Measurements from ENCODE around the gene POLE.

The POLE gene

GRCh38 chr12:132720606-132721345 is 33.6 kb upstream of the POLE start:
- no peaks in the 10 kb centered on the region for H3K9me3 Mint-ChIP-seq
- peaks cover 67% of the 10 kb centered on the region for H3K36me3 Mint-ChIP-seq
- no peaks in the 10 kb centered on the region for H3K27me3 Mint-ChIP-seq
- no peak overlapping the region for H3K27ac Mint-ChIP-seq
- H3K4me1 Mint-ChIP-seq: no peaks in the 10 kb centered on the region
- H3K4me3 Mint-ChIP-seq: peak overlapping the region; percentile 25
- no peak for ATAC-seq

- no peak for ATAC-seq
- Mint-ChIP-seq H3K4me3 (no peak overlapping the region), H3K9me3 (no peaks in the 10 kb centered on the region), H3K27me3 (no peaks in the 10 kb centered on the region), H3K27ac (no peak overlapping the region), H3K4me1 (no peaks in the 10 kb centered on the region), H3K36me3 (peaks cover 59% of the 10 kb centered on the region)
Observed at GRCh38 chr12:132719954-132720324, 32.8 kb upstream of the POLE start.

GRCh38 chr12:132719141-132719953 is 32.2 kb upstream of the POLE start:
- H3K9me3 Mint-ChIP-seq: no peaks in the 10 kb centered on the region
- peaks cover 62% of the 10 kb centered on the region for H3K36me3 Mint-ChIP-seq
- H3K4me1 Mint-ChIP-seq: no peaks in the 10 kb centered on the region
- H3K27me3 Mint-ChIP-seq: no peaks in the 10 kb centered on the region
- no peak overlapping the region for H3K27ac Mint-ChIP-seq
- H3K4me3 Mint-ChIP-seq: no peak overlapping the region
- ATAC-seq: no peak

DNA sequence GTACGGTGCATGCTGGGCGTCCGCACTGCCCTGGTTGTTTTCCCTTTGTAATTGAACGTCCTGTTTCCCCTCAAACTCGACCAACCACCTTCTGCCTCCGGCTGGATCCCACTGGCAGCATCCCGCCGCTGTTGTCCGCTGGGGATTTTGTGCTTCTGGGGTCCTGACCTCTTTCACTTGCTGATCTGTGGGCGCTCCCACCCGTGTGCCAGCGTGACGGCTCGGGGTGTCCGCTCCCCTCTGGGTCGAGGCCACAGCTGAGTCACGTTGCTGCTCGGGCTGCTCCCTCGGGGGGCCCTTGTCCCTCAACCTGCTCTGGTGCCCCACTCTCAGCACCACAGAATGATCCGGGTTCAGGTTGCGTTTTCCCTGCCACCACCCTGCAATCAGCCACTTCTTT is 31.5 kb upstream of the POLE start:
- Mint-ChIP-seq H3K27me3 (no peaks in the 10 kb centered on the region), H3K4me1 (peaks cover 1% of the 10 kb centered on the region), H3K27ac (no peak overlapping the region), H3K36me3 (peaks cover 58% of the 10 kb centered on the region), H3K4me3 (no peak overlapping the region), H3K9me3 (no peaks in the 10 kb centered on the region)
- no peak for ATAC-seq

GRCh38 chr12:132717531-132718387 is 30.6 kb upstream of the POLE start:
- ATAC-seq: peak; percentile 52
- Mint-ChIP-seq H3K9me3 (no peaks in the 10 kb centered on the region), H3K27ac (no peak overlapping the region)

GRCh38 chr12:132717011-132717410 is 29.9 kb upstream of the POLE start:
- H3K4me3 Mint-ChIP-seq: no peak overlapping the region

More at GRCh38 chr12:132717531-132718387, 30.6 kb upstream of the POLE start:
- Mint-ChIP-seq H3K27me3 (no peaks in the 10 kb centered on the region), H3K36me3 (peaks cover 51% of the 10 kb centered on the region), H3K4me1 (peaks cover 9% of the 10 kb centered on the region), H3K4me3 (no peak overlapping the region)

DNA sequence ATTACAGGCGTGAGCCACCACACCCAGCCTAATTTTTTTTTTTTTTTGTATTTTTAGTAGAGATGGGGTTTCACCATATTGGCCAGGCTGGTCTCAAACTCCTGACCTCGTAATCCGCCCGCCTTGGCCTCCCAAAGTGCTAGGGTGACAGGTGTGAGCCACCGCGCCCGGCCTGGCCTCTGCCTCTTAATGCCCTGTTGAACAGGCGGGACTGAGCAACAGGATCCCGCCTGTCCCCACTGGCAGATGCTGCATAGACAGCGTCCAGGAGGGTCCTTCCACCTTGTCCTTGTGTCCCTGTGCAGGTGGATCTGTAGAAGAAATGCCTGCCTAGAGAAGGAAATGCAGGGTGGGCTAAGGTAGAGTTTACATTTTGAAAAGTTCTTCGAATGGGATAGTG is 29.2 kb upstream of the POLE start:
- Mint-ChIP-seq H3K4me3 (no peak overlapping the region), H3K4me1 (peaks cover 17% of the 10 kb centered on the region), H3K9me3 (no peaks in the 10 kb centered on the region), H3K27me3 (no peaks in the 10 kb centered on the region), H3K36me3 (peaks cover 51% of the 10 kb centered on the region), H3K27ac (no peak overlapping the region)
- ATAC-seq: no peak

More at GRCh38 chr12:132717011-132717410, 29.9 kb upstream of the POLE start:
- Mint-ChIP-seq H3K9me3 (no peaks in the 10 kb centered on the region), H3K27ac (no peak overlapping the region), H3K4me1 (peaks cover 16% of the 10 kb centered on the region), H3K27me3 (no peaks in the 10 kb centered on the region), H3K36me3 (peaks cover 51% of the 10 kb centered on the region)
- no peak for ATAC-seq

GRCh38 chr12:132715874-132716273 is 28.7 kb upstream of the POLE start:
- Mint-ChIP-seq H3K4me1 (peaks cover 17% of the 10 kb centered on the region), H3K36me3 (peaks cover 46% of the 10 kb centered on the region), H3K27me3 (no peaks in the 10 kb centered on the region), H3K27ac (no peak overlapping the region), H3K9me3 (no peaks in the 10 kb centered on the region), H3K4me3 (no peak overlapping the region)
- no peak for ATAC-seq

DNA sequence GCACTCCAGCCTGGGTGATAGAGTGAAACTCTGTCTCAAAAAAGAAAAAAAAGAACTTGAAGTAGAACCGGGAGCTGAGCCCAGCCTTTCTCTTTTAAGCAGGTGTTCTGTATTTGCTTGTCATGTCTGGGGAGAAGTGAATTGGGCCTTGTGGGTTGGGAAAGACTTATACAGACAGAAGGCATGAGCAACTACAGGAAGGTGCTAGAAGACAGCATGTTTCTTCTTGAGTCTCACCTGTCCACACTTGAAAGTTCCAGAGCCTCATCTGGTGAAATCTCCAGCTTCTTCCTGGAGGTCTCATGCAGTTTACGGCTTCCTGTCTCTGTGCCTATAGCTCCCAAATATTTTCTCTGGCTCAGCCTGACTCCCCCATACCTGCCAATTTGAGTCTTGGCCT is 26.0 kb upstream of the POLE start:
- H3K9me3 Mint-ChIP-seq: no peaks in the 10 kb centered on the region
- no peaks in the 10 kb centered on the region for H3K27me3 Mint-ChIP-seq
- peaks cover 24% of the 10 kb centered on the region for H3K4me1 Mint-ChIP-seq
- no peak for ATAC-seq
- H3K4me3 Mint-ChIP-seq: no peak overlapping the region
- peaks cover 28% of the 10 kb centered on the region for H3K36me3 Mint-ChIP-seq
- H3K27ac Mint-ChIP-seq: no peak overlapping the region

DNA sequence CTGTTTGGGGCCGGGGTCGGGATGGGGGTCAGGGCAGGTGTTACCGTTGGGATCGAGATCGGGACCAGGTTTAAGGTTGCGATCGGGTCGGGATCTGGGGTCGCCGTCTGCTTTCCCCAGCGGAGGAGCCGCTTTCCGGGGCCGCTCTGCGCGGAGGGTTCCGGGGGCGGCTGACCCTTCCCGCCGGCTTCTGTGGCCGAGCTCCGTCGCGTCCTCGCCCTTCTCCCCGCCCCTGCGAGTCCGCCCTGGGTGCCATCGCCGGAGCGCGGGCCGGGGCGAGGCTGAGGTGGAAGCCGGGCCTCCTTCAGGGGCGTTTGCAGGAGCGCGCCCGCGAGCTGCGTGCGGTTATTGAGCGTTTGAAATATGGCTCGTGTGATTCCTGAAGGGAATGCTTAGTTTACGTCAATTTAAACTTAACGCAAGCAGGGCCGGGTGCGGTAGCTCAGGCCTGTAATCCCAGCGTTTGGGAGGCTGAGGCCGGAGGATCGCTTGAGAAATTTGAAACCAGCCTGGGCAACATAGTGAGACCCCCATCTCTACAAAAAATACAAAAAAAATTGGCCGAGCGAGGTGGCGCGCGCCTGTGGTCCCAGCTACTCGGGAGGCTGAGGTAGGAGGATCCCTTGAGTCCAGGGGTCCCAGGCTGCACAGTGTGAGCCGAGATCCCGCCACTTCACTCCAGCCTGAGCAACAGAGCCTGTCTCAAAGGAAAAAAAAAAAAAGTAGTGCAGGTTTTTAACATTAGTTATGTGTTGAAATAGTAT is 24.1 kb upstream of the POLE start:
- peak overlapping the region; percentile 89 for H3K4me3 Mint-ChIP-seq
- H3K27me3 Mint-ChIP-seq: no peaks in the 10 kb centered on the region
- ATAC-seq: peak; percentile 41
- peaks cover 22% of the 10 kb centered on the region for H3K36me3 Mint-ChIP-seq
- peak overlapping the region; percentile 94 for H3K27ac Mint-ChIP-seq
- H3K4me1 Mint-ChIP-seq: peaks cover 24% of the 10 kb centered on the region
- peaks cover 4% of the 10 kb centered on the region for H3K9me3 Mint-ChIP-seq

- H3K27me3 Mint-ChIP-seq: no peaks in the 10 kb centered on the region
- H3K27ac Mint-ChIP-seq: peak within 1 kb of the TSS; percentile 94
- H3K4me3 Mint-ChIP-seq: peak within 1 kb of the TSS; percentile 89
- peak; percentile 97 for ATAC-seq
- H3K9me3 Mint-ChIP-seq: peaks cover 4% of the 10 kb centered on the region
- peaks cover 22% of the 10 kb centered on the region for H3K36me3 Mint-ChIP-seq
- peaks cover 24% of the 10 kb centered on the region for H3K4me1 Mint-ChIP-seq
Observed at GRCh38 chr12:132710405-132711079, 23.4 kb upstream of the POLE start, which contains the start of gene PGAM5. TSS of gene PGAM5 (plus strand) at chr12:132710842. CDS start at chr12:132710877, 35 bp downstream.

- Mint-ChIP-seq H3K36me3 (peaks cover 22% of the 10 kb centered on the region), H3K4me3 (peak overlapping the region; percentile 89), H3K27me3 (no peaks in the 10 kb centered on the region), H3K9me3 (peaks cover 4% of the 10 kb centered on the region), H3K27ac (peak overlapping the region; percentile 94), H3K4me1 (peaks cover 24% of the 10 kb centered on the region)
- ATAC-seq: peak; percentile 47
Observed at GRCh38 chr12:132710043-132710404, 22.9 kb upstream of the POLE start.

- ATAC-seq: no peak
- Mint-ChIP-seq H3K27me3 (no peaks in the 10 kb centered on the region), H3K36me3 (peaks cover 30% of the 10 kb centered on the region), H3K9me3 (peaks cover 4% of the 10 kb centered on the region), H3K4me3 (no peak overlapping the region), H3K4me1 (peaks cover 23% of the 10 kb centered on the region), H3K27ac (no peak overlapping the region)
Observed at GRCh38 chr12:132708150-132708549, 21.0 kb upstream of the POLE start.

DNA sequence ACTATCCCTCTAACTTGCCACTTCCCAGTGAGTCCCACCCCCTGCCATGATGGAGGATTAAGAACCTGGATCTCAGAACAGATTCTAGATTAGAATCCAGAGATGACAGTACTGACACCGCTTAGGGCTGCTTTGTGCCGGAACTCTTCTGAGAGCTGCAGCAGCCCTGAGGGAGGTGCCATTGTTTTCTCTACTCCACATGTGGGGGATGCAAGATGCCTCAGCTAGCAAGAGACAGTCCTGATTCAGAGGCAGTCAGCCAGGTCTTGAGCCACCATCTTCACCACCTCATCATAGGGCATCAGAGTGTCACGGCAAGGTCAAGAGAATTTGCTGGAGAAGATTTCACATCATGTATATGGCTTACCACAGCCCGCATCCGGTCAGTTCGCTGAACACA is 20.1 kb upstream of the POLE start:
- H3K36me3 Mint-ChIP-seq: peaks cover 30% of the 10 kb centered on the region
- H3K27me3 Mint-ChIP-seq: no peaks in the 10 kb centered on the region
- no peak overlapping the region for H3K27ac Mint-ChIP-seq
- peaks cover 4% of the 10 kb centered on the region for H3K9me3 Mint-ChIP-seq
- H3K4me3 Mint-ChIP-seq: no peak overlapping the region
- peaks cover 23% of the 10 kb centered on the region for H3K4me1 Mint-ChIP-seq
- no peak for ATAC-seq
